ENCODE data around the gene THSD7A.
"Not testable (repeated sequence)": the region's sequence is repeated elsewhere in the genome, so short reads cannot be mapped to it uniquely, and the experiment has no call there.

THSD7A gene

DNA sequence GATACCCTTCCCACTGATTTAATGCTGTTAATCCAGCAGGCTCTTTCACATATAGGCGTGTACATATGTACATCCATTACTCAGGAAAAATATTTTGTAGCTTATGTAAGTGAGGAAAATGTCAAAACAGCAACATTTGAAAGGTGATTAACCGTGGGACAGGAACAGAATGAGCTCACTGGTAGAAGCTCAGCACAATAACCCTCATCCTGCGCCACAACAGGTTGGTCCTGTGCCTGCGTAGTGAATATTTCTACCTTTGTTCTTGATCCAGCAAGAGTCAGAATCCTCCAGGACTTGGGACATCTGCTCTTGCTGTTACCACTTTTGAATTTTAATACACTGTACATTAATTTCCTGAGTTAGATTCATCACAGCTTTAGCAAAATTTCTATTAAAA, 359.4 kb downstream of the THSD7A start:
- H3K27ac Mint-ChIP-seq = no peak overlapping the region
- no peak overlapping the region for H3K4me3 Mint-ChIP-seq
- no peaks in the 10 kb centered on the region for H3K9me3 Mint-ChIP-seq
- H3K36me3 Mint-ChIP-seq (ENCODE audit: low read depth) = no peaks in the 10 kb centered on the region
- no peaks in the 10 kb centered on the region for H3K27me3 Mint-ChIP-seq (ENCODE audit: low read depth)
- no peaks in the 10 kb centered on the region for H3K4me1 Mint-ChIP-seq (ENCODE audit: low read depth)

DNA sequence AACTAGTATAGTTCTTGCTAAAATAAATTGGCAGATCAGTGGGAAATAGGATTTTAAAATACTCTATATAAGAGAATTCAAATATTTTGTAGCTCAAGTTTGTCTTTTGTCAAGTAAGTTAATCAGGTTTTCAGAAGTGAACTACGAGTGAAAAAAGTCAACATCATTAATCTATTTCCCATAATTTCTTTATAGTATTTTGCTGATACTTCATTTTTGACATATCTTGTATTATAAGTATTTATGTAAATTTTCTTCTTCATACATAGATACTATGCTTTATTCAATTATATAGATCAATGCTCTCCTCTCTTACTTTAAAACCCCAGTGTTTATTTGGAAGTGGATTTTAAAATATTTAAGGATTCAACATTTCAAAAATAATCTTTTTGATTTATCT, 360.7 kb downstream of the THSD7A start:
- H3K9me3 Mint-ChIP-seq = no peaks in the 10 kb centered on the region
- no peak overlapping the region for H3K27ac Mint-ChIP-seq
- no peaks in the 10 kb centered on the region for H3K27me3 Mint-ChIP-seq (ENCODE audit: low read depth)
- H3K36me3 Mint-ChIP-seq (ENCODE audit: low read depth) = no peaks in the 10 kb centered on the region
- no peaks in the 10 kb centered on the region for H3K4me1 Mint-ChIP-seq (ENCODE audit: low read depth)
- H3K4me3 Mint-ChIP-seq = no peak overlapping the region

GRCh38 chr7:11469028-11469745, 362.8 kb downstream of the THSD7A start:
- no peak overlapping the region for H3K4me3 Mint-ChIP-seq
- H3K27me3 Mint-ChIP-seq (ENCODE audit: low read depth) = no peaks in the 10 kb centered on the region
- no peaks in the 10 kb centered on the region for H3K9me3 Mint-ChIP-seq
- no peaks in the 10 kb centered on the region for H3K4me1 Mint-ChIP-seq (ENCODE audit: low read depth)
- no peak overlapping the region for H3K27ac Mint-ChIP-seq
- no peaks in the 10 kb centered on the region for H3K36me3 Mint-ChIP-seq (ENCODE audit: low read depth)

- Mint-ChIP-seq H3K4me3 (no peak overlapping the region), H3K36me3 (ENCODE audit: low read depth) (no peaks in the 10 kb centered on the region), H3K27me3 (ENCODE audit: low read depth) (no peaks in the 10 kb centered on the region), H3K27ac (no peak overlapping the region), H3K4me1 (ENCODE audit: low read depth) (no peaks in the 10 kb centered on the region), H3K9me3 (no peaks in the 10 kb centered on the region)
These were observed 365.4 kb downstream of the THSD7A start for GRCh38 chr7:11466517-11467105.

DNA sequence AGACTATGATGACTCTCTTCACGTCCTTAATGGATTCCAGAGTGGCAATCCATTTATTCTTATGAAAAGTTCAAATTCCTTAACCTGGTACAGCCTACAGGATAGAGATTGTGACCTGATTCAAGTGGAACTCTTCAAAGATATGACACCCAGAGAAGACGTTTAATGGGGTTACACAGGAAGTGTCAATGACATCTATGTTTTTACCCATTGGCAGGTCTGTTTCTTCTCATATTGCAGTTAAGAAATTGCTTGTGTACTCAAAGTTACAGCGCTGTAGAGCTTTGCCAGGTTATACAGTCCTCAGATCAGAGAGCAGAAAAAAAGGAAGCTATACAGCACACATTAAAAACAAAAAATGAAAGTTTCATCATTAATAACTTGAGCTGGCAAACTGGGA, 367.4 kb downstream of the THSD7A start:
- Mint-ChIP-seq H3K27me3 (ENCODE audit: low read depth) (no peaks in the 10 kb centered on the region), H3K9me3 (no peaks in the 10 kb centered on the region), H3K4me1 (ENCODE audit: low read depth) (no peaks in the 10 kb centered on the region), H3K36me3 (ENCODE audit: low read depth) (no peaks in the 10 kb centered on the region), H3K27ac (no peak overlapping the region), H3K4me3 (no peak overlapping the region)

GRCh38 chr7:11461946-11462345, 370.1 kb downstream of the THSD7A start:
- Mint-ChIP-seq H3K9me3 (no peaks in the 10 kb centered on the region), H3K27ac (no peak overlapping the region), H3K27me3 (ENCODE audit: low read depth) (no peaks in the 10 kb centered on the region), H3K36me3 (ENCODE audit: low read depth) (no peaks in the 10 kb centered on the region), H3K4me3 (no peak overlapping the region), H3K4me1 (ENCODE audit: low read depth) (peaks cover 1% of the 10 kb centered on the region)

DNA sequence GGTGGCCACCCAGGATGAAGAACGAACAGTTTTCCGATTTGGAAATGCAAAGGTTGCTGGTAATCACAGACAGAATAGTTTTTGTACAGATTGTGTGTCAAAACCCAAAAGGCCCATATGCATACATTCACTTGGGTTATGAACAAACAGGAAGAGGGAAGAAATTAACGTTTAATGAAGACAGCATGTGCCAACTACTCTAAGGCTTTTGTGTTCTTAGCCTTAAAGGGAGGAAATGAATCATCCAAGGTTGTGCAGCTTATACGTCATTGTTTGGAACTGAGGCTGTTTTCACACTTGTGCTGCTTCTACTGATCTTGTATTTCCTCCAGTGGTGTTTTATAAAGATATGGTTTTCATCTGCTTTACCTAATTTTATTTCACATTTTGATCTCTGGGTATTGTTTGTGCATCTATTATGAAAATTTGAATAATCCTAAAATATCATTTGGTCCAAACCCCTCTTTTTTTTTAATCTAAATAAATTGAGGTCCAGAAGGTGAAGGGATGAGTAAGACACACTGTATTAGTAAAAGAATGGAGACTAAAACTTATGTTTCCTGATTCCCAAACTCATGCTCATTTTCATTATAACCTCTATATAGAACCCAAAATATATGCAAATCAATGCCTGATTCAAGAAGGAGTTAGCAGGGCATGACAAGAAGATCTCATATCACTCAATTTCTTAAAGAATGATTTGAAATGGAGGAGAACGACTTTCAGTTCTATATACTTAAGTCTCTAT, 373.1 kb downstream of the THSD7A start:
- Mint-ChIP-seq H3K4me1 (ENCODE audit: low read depth) (peaks cover 1% of the 10 kb centered on the region), H3K9me3 (no peaks in the 10 kb centered on the region), H3K27me3 (ENCODE audit: low read depth) (no peaks in the 10 kb centered on the region), H3K27ac (no peak overlapping the region), H3K4me3 (no peak overlapping the region), H3K36me3 (ENCODE audit: low read depth) (no peaks in the 10 kb centered on the region)

DNA sequence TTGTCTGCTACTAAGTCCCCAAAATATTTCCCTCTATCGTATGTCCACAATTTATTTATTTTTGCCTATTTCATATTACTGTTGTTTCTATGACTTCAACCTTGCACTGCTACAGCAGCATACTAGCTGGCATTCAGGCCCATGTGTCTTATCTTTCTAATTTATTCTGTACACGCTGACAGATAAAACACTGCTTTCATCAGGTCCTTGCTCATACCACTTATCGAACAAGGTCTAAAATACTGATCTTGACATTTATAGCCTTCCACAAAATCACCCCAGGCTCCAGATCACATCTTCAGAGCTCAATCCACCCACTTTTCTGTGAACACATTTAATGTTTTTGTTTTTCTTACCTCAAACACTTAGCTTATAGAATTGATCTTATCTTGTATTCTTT, 374.6 kb downstream of the THSD7A start:
- no peaks in the 10 kb centered on the region for H3K36me3 Mint-ChIP-seq (ENCODE audit: low read depth)

GRCh38 chr7:11456574-11456973, 375.4 kb downstream of the THSD7A start:
- H3K27ac Mint-ChIP-seq = no peak overlapping the region
- no peak overlapping the region for H3K4me3 Mint-ChIP-seq
- H3K27me3 Mint-ChIP-seq (ENCODE audit: low read depth) = no peaks in the 10 kb centered on the region
- H3K9me3 Mint-ChIP-seq = no peaks in the 10 kb centered on the region
- no peaks in the 10 kb centered on the region for H3K36me3 Mint-ChIP-seq (ENCODE audit: low read depth)
- H3K4me1 Mint-ChIP-seq (ENCODE audit: low read depth) = peaks cover 1% of the 10 kb centered on the region

More for the DNA sequence above, 374.6 kb downstream of the THSD7A start:
- Mint-ChIP-seq H3K4me1 (ENCODE audit: low read depth) (peaks cover 1% of the 10 kb centered on the region), H3K4me3 (no peak overlapping the region), H3K9me3 (no peaks in the 10 kb centered on the region), H3K27ac (no peak overlapping the region), H3K27me3 (ENCODE audit: low read depth) (no peaks in the 10 kb centered on the region)

DNA sequence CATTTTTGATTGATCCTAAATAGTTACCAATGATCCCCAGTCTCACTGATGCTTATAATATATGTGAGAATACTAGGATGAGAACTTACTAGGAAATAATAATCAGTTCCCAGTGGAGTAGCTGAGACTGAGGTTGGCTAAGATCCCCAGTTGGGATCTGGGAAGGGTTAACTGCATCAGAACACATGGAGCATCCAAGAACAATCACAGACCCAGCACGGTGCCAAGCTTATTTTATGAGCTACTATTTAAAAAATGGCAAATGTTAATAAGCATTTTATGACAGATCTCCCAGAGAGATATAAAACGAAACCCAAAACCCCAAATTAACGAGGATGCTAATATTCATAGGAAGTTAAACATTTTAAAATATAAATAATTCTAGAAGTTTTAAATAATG, 379.5 kb downstream of the THSD7A start:
- no peak overlapping the region for H3K4me3 Mint-ChIP-seq
- no peaks in the 10 kb centered on the region for H3K27me3 Mint-ChIP-seq (ENCODE audit: low read depth)
- no peaks in the 10 kb centered on the region for H3K36me3 Mint-ChIP-seq (ENCODE audit: low read depth)
- no peak overlapping the region for H3K27ac Mint-ChIP-seq
- H3K9me3 Mint-ChIP-seq = no peaks in the 10 kb centered on the region
- H3K4me1 Mint-ChIP-seq (ENCODE audit: low read depth) = no peaks in the 10 kb centered on the region

DNA sequence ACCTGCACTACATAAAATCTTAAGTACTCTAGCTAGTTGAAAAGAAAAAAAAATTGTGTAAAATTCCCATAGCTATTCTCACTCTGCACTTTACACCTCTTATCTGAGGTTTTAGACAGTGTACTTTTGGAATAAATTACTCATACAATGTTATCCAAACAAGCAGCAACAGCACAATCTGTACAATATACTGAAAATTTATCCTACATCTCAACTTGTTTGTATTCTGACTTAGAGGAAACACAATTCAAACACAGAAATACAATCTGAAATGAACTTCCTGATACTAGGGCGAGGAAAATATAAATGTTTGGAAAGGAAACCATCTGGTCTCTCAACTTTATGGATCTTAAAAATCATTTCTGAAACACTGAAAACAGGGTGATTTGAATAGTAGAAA, 381.7 kb downstream of the THSD7A start:
- H3K4me1 Mint-ChIP-seq (ENCODE audit: low read depth) = no peaks in the 10 kb centered on the region
- no peaks in the 10 kb centered on the region for H3K36me3 Mint-ChIP-seq (ENCODE audit: low read depth)
- H3K9me3 Mint-ChIP-seq = no peaks in the 10 kb centered on the region
- no peak overlapping the region for H3K4me3 Mint-ChIP-seq
- no peaks in the 10 kb centered on the region for H3K27me3 Mint-ChIP-seq (ENCODE audit: low read depth)
- no peak overlapping the region for H3K27ac Mint-ChIP-seq

DNA sequence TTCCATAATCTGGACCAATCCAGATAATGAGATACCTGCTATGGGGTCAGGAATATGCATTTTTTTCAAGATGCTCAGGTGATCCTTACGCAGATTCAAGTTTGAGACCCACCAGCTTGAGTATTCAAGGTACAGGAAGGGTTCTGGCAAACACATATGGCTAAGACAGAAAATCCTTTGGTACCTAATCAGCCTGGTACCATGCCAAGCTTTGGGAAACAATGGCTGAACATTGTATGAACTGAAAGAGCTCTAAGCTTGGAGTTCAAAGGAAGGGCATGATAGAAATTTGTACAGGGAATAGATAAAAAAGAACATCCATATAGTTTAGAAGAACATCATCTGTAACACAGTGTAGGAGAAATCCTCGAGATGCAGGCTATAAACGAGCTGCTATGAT, 382.7 kb downstream of the THSD7A start:
- Mint-ChIP-seq H3K9me3 (no peaks in the 10 kb centered on the region), H3K4me1 (ENCODE audit: low read depth) (no peaks in the 10 kb centered on the region), H3K4me3 (no peak overlapping the region), H3K36me3 (ENCODE audit: low read depth) (no peaks in the 10 kb centered on the region), H3K27ac (no peak overlapping the region), H3K27me3 (ENCODE audit: low read depth) (no peaks in the 10 kb centered on the region)

GRCh38 chr7:11448323-11448722, 383.7 kb downstream of the THSD7A start:
- no peaks in the 10 kb centered on the region for H3K9me3 Mint-ChIP-seq
- no peaks in the 10 kb centered on the region for H3K36me3 Mint-ChIP-seq (ENCODE audit: low read depth)
- no peaks in the 10 kb centered on the region for H3K4me1 Mint-ChIP-seq (ENCODE audit: low read depth)
- no peak overlapping the region for H3K4me3 Mint-ChIP-seq
- no peak overlapping the region for H3K27ac Mint-ChIP-seq
- no peaks in the 10 kb centered on the region for H3K27me3 Mint-ChIP-seq (ENCODE audit: low read depth)

DNA sequence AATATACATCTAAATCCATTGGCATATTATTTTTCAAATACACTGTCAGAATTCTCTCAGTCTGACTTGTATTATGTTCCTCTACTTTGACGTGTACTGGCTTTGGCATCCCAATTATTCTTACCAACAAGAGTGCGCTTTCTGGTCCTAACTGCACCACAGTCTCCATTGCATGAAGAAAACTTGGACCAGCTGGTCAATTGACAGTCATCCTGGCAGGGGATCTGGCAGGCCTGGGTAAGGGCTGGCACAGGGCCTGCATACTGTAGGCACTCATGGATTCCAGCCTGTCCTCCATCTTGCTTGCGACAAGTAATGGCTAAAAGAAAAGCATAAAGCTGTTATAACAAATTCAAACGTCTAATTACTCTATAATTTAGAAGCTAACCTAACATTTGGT, 384.9 kb downstream of the THSD7A start:
- Mint-ChIP-seq H3K4me3 (no peak overlapping the region), H3K4me1 (ENCODE audit: low read depth) (no peaks in the 10 kb centered on the region), H3K27me3 (ENCODE audit: low read depth) (no peaks in the 10 kb centered on the region), H3K9me3 (no peaks in the 10 kb centered on the region), H3K36me3 (ENCODE audit: low read depth) (no peaks in the 10 kb centered on the region), H3K27ac (no peak overlapping the region)

DNA sequence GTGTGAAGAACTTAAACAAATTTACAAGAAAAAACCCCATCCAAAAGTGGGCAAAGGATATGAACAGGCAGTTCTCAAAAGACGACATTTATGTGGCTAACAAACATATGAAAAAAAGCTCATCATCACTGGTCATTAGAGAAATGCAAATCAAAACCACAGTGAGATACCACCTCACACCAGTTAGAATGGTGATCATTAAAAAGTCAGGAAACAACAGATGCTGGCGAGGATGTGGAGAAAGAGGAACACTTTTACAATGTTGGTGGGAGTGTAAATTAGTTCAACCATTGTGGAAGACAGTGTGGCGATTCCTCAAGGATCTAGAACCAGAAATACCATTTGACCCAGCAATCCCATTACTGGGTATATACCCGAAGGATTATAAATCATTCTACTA, 388.1 kb downstream of the THSD7A start:
- H3K4me1 Mint-ChIP-seq (ENCODE audit: low read depth); H3K36me3 Mint-ChIP-seq (ENCODE audit: low read depth); H3K9me3 Mint-ChIP-seq; H3K27ac Mint-ChIP-seq; H3K4me3 Mint-ChIP-seq; H3K27me3 Mint-ChIP-seq (ENCODE audit: low read depth): not testable (repeated sequence)

All from T-helper 1 cell treated with Interleukin-12 subunit alpha and Interleukin-12 subunit beta and Interleukin-4 antibody, amounts not matched to agents 30 μg/mL and 1 μg/mL, for 36 hours (primary cell).